Right cardiac atrium (tissue), 5 donors: ENCODE data around the gene C17orf107. TPM values are rescaled to one million over a fixed set of nuclear protein-coding genes. Genes with fewer than 3 reads are reported as not detected.
A peak's percentile ranks its signal among the peaks of the same experiment; 100 is the strongest.
"Not testable (repeated sequence)": the region's sequence is repeated elsewhere in the genome, so short reads cannot be mapped to it uniquely, and the experiment has no call there.

Source experiments
- ATAC-seq, 2 donors: fragments of 200-7000 bp; cut with Tn5 transposase; one replicate each; pipeline versions ENCODE4 v1.8.0 to v1.9.1; 2020; ENCODE audit warnings: moderate library complexity in 2 of 2, mild to moderate bottlenecking in 1 of 2
- DNase-seq, 3 donors: peaks; one replicate each; pipeline ENCODE4 v3.0.0-alpha.2; 2020
- H3K27ac ChIP-seq: one replicate; pipeline ENCODE4 v1.5.1; 2013; ENCODE audit warnings: mild to moderate bottlenecking, low read length, control low read depth, moderate library complexity
- H3K27me3 ChIP-seq: one replicate; pipeline ENCODE4 v1.6.1; 2013; ENCODE audit not compliant: control insufficient read depth, insufficient read depth
- H3K4me1 ChIP-seq: one replicate; pipeline ENCODE4 v1.6.1; 2013; ENCODE audit warnings: low read length; ENCODE audit not compliant: control insufficient read depth, insufficient read depth
- H3K4me3 ChIP-seq: one replicate; pipeline ENCODE4 v1.5.1; 2013; ENCODE audit warnings: low read length, control low read depth
- H3K9me3 ChIP-seq: one replicate; pipeline ENCODE4 v1.6.1; 2013; ENCODE audit warnings: low read length; ENCODE audit not compliant: control insufficient read depth
- WGBS: extraction: QIAGEN DNeasy Blood & Tissue Kit; methylation state at CpG from one replicate; pipeline ENCODE4 v1.1.7; 2013; 5-methylcytosine and 5-hydroxymethylcytosine counted together
- intact Hi-C, 4 donors: fragments of 100-400 bp; cut with DNase I; formaldehyde crosslinking; loops; one replicate each; pipeline versions ENCODE4 v1.11.0 to v1.14.0; 2022 to 2023
- long read RNA-seq, 4 donors: library from polyadenylated mRNA; unstranded; transcript quantifications; one replicate each; pipeline ENCODE4 v2.0.0, GENCODE V29; 2020 to 2021
- polyA plus RNA-seq: library from polyadenylated mRNA; stranded (reverse); fragments of 200-250 nt; gene quantifications from one replicate; pipeline ENCODE4 v1.2.3, GENCODE V29; 2013
- total RNA-seq, 4 donors: library from RNA; stranded (reverse); fragmentation: NEBNext Ultra II Directional; extraction: Animal tissue kit (Norgen Biotek cat#: 25700); gene quantifications; one replicate each; pipeline ENCODE4 v1.2.1, GENCODE V29; 2021
- donor health status: healthy with polysubstance abuse.
- donor health status: DM: no; HTN: yes; CAD: no.
- donor health status: DM: no; HTN: no; CAD: no.
- donor health status: DM: no; HTN: yes; CAD: no; lungs with severe emphysema.
- donor health status: DM: yes; HTN: yes; CAD: no.

C17orf107 gene
- total RNA-seq (1 to 10 TPM; 2.7 to 3.3 (median 2.8) TPM), polyA plus RNA-seq (3.6 TPM)
- long read RNA-seq, donor 1, partial matches to known transcripts = 0 of 6 reads
- long read RNA-seq, donor 1, other reads (novel, unspliced or antisense) = 3 of 6 reads
- long read RNA-seq, donor 2, partial matches to known transcripts = 0 of 3 reads
- long read RNA-seq, donor 2, other reads (novel, unspliced or antisense) = 0 of 3 reads
- long read RNA-seq, donor 3, transcript C17orf107-202 (2 exons, 1,275 nt) = major isoform, 5 of 9 reads
- long read RNA-seq, donor 3, partial matches to known transcripts = 0 of 9 reads
- long read RNA-seq, donor 3, other reads (novel, unspliced or antisense) = 2 of 9 reads
- long read RNA-seq, donor 4, partial matches to known transcripts = 0 of 2 reads
- long read RNA-seq, donor 4, other reads (novel, unspliced or antisense) = 2 of 2 reads

DNA sequence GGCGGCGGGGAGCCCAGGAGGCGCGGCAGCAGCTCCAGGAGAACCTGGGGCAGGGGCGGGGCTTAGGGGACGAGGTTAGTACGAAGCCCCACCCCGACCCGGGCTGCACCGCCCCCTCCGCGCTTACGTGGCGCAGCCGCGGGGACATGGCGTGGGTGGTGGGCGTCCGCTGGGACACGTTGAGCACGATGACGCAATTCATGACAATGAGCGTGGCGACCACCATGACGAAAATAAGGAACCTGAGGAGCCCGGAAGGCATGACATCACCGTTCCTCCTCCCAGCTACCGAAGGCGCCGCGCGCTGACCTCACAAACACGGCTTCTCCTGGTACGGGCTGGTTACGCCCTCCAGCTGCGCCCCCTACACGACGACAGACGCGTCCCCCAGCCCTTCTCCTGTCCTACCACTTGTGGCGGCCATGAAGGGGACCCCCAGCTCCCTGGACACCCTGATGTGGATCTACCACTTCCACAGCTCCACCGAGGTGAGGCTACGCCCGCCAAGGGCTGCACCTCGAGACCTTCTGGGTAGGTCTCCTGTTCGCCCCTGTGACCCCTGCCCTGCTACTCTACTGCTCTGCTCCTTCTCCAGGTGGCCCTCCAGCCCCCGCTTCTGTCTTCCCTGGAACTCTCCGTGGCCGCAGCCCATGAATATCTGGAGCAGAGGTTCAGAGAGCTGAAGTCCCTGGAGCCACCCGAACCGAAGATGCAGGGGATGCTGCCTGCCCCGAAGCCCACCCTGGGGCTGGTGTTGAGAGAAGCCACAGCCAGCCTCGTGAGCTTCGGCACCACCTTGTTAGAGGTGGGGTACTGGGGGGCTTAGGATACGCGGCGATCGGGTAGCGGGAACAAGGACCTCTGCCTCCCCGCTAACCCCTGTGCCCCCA, at the start of gene C17orf107:
Gene C17orf107, plus strand, starts transcription at position 196 of the 890 bp plus-strand sequence. Its CDS starts 227 bp downstream, at position 423.
- H3K4me3 ChIP-seq = peak within 1 kb of the TSS; percentile 32
- H3K9me3 ChIP-seq = no peaks in the 10 kb centered on the region
- 13% methylated on average over 60 of the region's 60 CpGs for WGBS
- H3K27ac ChIP-seq = no peak within 1 kb of the TSS
- no peaks in the 10 kb centered on the region for H3K4me1 ChIP-seq
- H3K27me3 ChIP-seq = no peaks in the 10 kb centered on the region
- ATAC-seq = peak; percentile 57 to 60
- intact Hi-C loops = loop anchor here in 1 of 4 donors (10.0 kb wide), 1 partner anchor 165 kb away; the partner anchor contains the start of genes CXCL16, MED11 and ZMYND15
- DNase-seq = peak; percentile 89 to 94 (median 93)

GRCh38 chr17:4850246-4850645, 49.1 kb upstream of the C17orf107 start:
- DNase-seq = no peak
- H3K27me3 ChIP-seq = no peaks in the 10 kb centered on the region
- 82% methylated on average over 2 of the region's 2 CpGs for WGBS
- H3K27ac ChIP-seq = no peak overlapping the region
- no peak overlapping the region for H3K4me3 ChIP-seq
- H3K4me1 ChIP-seq = peaks cover 2% of the 10 kb centered on the region
- ATAC-seq = no peak
- H3K9me3 ChIP-seq = no peaks in the 10 kb centered on the region
- intact Hi-C loops = no loop called here

DNA sequence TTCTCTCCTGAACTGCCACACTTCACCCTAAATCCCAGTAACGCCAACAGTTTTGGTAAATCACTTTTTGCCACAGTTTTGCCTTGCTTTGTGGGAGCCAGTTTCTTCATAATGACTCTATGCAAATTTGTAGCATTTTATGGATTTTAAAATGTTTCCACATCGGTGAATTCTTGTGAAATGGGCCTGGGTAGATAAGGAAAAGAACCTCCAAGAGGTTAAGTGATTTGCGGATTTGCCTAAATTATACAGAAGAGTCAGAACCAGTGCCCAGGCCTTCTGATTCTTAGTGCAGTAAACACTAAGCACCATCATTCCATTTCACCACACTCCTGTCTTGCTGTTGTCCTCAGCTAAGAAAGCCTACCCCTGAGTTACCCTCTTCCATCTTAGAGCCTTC, 48.3 kb upstream of the C17orf107 start:
- H3K9me3 ChIP-seq = no peaks in the 10 kb centered on the region
- H3K27me3 ChIP-seq = no peaks in the 10 kb centered on the region
- H3K4me1 ChIP-seq = peaks cover 2% of the 10 kb centered on the region
- intact Hi-C loops = no loop called here
- ATAC-seq = no peak
- H3K27ac ChIP-seq = no peak overlapping the region
- 87% methylated on average over 3 of the region's 3 CpGs for whole genome bisulfite sequencing
- H3K4me3 ChIP-seq = no peak overlapping the region
- DNase-seq = no peak

- ATAC-seq = no peak
- Histone ChIP-seq H3K9me3 (no peaks in the 10 kb centered on the region), H3K27ac (no peak overlapping the region), H3K4me3 (no peak overlapping the region), H3K4me1 (peaks cover 10% of the 10 kb centered on the region), H3K27me3 (no peaks in the 10 kb centered on the region)
- no peak for DNase-seq
- intact Hi-C loops = no loop called here
Measured at GRCh38 chr17:4852567-4853207, 46.6 kb upstream of the C17orf107 start.

- WGBS = 83% methylated on average over 2 of the region's 2 CpGs
- H3K9me3 ChIP-seq = no peaks in the 10 kb centered on the region
- no peaks in the 10 kb centered on the region for H3K27me3 ChIP-seq
- ATAC-seq (no peak), DNase-seq (no peak)
- intact Hi-C loops = no loop called here
- no peak overlapping the region for H3K27ac ChIP-seq
- H3K4me3 ChIP-seq = no peak overlapping the region
- H3K4me1 ChIP-seq = peaks cover 12% of the 10 kb centered on the region
Measured at GRCh38 chr17:4853208-4853671, 46.1 kb upstream of the C17orf107 start.

GRCh38 chr17:4854111-4854681, 45.1 kb upstream of the C17orf107 start:
- no peak for DNase-seq
- Histone ChIP-seq H3K4me3 (no peak overlapping the region), H3K4me1 (peaks cover 12% of the 10 kb centered on the region), H3K27ac (no peak overlapping the region), H3K9me3 (no peaks in the 10 kb centered on the region), H3K27me3 (no peaks in the 10 kb centered on the region)
- ATAC-seq = no peak
- 94% methylated on average over 5 of the region's 5 CpGs for WGBS
- intact Hi-C loops = no loop called here

GRCh38 chr17:4856271-4856936, 42.9 kb upstream of the C17orf107 start:
- Histone ChIP-seq H3K27ac (peak overlapping the region; percentile 24), H3K9me3 (no peaks in the 10 kb centered on the region), H3K4me1 (peaks cover 23% of the 10 kb centered on the region), H3K27me3 (no peaks in the 10 kb centered on the region), H3K4me3 (no peak overlapping the region)
- ATAC-seq = no peak
- intact Hi-C loops = no loop called here
- 70% methylated on average over 17 of the region's 17 CpGs for WGBS
- no peak for DNase-seq

DNA sequence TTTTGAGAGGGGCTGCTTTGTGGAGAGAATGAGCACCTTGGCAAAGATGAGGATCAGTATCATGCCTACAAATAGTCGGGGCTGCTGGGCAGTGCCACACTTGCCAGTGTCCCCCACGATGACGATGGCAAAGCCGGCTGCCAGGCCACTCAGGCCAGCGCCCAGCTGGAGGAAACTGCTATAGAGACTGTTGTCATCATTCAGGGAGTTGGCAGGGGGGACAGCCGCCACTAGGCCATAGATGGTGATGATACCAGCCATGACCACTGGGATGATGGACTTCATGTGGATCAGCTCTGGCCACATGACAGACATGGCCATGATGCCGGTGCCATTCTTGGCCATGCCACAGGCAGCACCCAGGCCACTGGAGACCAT, 42.4 kb upstream of the C17orf107 start:
- Histone ChIP-seq H3K4me1 (peaks cover 23% of the 10 kb centered on the region), H3K27ac (peak overlapping the region; percentile 24), H3K4me3 (no peak overlapping the region), H3K9me3 (no peaks in the 10 kb centered on the region), H3K27me3 (no peaks in the 10 kb centered on the region)
- WGBS = 90% methylated on average over 7 of the region's 7 CpGs
- no peak for ATAC-seq
- no peak for DNase-seq
- intact Hi-C loops = no loop called here

- intact Hi-C loops, ATAC-seq, H3K4me3 ChIP-seq, H3K9me3 ChIP-seq, H3K27me3 ChIP-seq, DNase-seq: not testable (repeated sequence)
- 89% methylated on average over 7 of the region's 7 CpGs for WGBS
- Histone ChIP-seq H3K4me1 (peaks cover 23% of the 10 kb centered on the region), H3K27ac (peak overlapping the region; percentile 80)
Measured at GRCh38 chr17:4857347-4857746, 42.0 kb upstream of the C17orf107 start.
